ENCODE results near the gene ENTR1.

GRCh38 chr9:136441191-136441680, 30.8 kb upstream of the ENTR1 start:
- no peak for TF ChIP-seq EZH2 (IDR thresholded peaks at IDR 0.05; ENCODE audit: borderline replicate concordance, low read length)
- TF ChIP-seq, protein P1, sequence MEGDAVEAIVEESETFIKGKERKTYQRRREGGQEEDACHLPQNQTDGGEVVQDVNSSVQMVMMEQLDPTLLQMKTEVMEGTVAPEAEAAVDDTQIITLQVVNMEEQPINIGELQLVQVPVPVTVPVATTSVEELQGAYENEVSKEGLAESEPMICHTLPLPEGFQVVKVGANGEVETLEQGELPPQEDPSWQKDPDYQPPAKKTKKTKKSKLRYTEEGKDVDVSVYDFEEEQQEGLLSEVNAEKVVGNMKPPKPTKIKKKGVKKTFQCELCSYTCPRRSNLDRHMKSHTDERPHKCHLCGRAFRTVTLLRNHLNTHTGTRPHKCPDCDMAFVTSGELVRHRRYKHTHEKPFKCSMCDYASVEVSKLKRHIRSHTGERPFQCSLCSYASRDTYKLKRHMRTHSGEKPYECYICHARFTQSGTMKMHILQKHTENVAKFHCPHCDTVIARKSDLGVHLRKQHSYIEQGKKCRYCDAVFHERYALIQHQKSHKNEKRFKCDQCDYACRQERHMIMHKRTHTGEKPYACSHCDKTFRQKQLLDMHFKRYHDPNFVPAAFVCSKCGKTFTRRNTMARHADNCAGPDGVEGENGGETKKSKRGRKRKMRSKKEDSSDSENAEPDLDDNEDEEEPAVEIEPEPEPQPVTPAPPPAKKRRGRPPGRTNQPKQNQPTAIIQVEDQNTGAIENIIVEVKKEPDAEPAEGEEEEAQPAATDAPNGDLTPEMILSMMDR (conservative IDR thresholded peaks at IDR 0.05 in 1 of 2, IDR thresholded peaks at IDR 0.05 in 1 of 2; ENCODE audit: extremely low read depth in 1 of 2, insufficient read depth in 1 of 2, low read depth in 1 of 2, low read length in 2 of 2) = no peak

Data from mammary epithelial cell (primary cell).